GM18873 (cell line): ENCODE data around the gene RXRB.

Experiments used
- ATAC-seq: cut with Tn5 transposase; IDR thresholded peaks from one replicate; pipeline ENCODE4 v1.9.1; 2021; ENCODE audit warnings: mild to moderate bottlenecking, moderate library complexity, moderate number of reproducible peaks; ENCODE audit not compliant: unreplicated experiment, low FRiP score

RXRB gene

GRCh38 chr6:33212857-33213165, 12.3 kb upstream of the RXRB start:
- no peak for ATAC-seq

- no peak for ATAC-seq
Observed at GRCh38 chr6:33211666-33212422, 11.4 kb upstream of the RXRB start.

- ATAC-seq, result no peak
Observed at GRCh38 chr6:33211136-33211535, 10.7 kb upstream of the RXRB start.

- no peak for ATAC-seq
Observed at GRCh38 chr6:33209856-33210255, 9.4 kb upstream of the RXRB start.

GRCh38 chr6:33208091-33208967, 7.9 kb upstream of the RXRB start, which contains the start of gene RING1:
Gene RING1, plus strand, starts transcription at chr6:33208500. Its CDS starts 323 bp downstream, at chr6:33208823.
- ATAC-seq, result no peak

- ATAC-seq, result no peak
Observed at GRCh38 chr6:33207552-33208090, 7.2 kb upstream of the RXRB start.

GRCh38 chr6:33206864-33207551, 6.5 kb upstream of the RXRB start:
- no peak for ATAC-seq

GRCh38 chr6:33206027-33206863, 5.8 kb upstream of the RXRB start:
- no peak for ATAC-seq

GRCh38 chr6:33205191-33206026, 4.9 kb upstream of the RXRB start:
- no peak for ATAC-seq

GRCh38 chr6:33204415-33205190, 4.1 kb upstream of the RXRB start, which contains the start of gene HSD17B8:
Gene HSD17B8, plus strand, starts transcription at chr6:33204655. Its CDS starts 14 bp downstream, at chr6:33204669.
- ATAC-seq, result peak; percentile 33

- ATAC-seq, result no peak
Observed at GRCh38 chr6:33204165-33204414, 3.6 kb upstream of the RXRB start.

GRCh38 chr6:33203443-33204164, 3.1 kb upstream of the RXRB start:
- no peak for ATAC-seq

- ATAC-seq, result no peak
Observed at GRCh38 chr6:33202799-33203198, 2.3 kb upstream of the RXRB start.

GRCh38 chr6:33201935-33202334, 1.5 kb upstream of the RXRB start:
- ATAC-seq, result no peak

- no peak for ATAC-seq
Observed at GRCh38 chr6:33201147-33201545, 681 bp upstream of the RXRB start.

- peak; percentile 19 for ATAC-seq
Observed at GRCh38 chr6:33199687-33200218, 712 bp downstream of the RXRB start.

- no peak for ATAC-seq
Observed at GRCh38 chr6:33198853-33199436, 1.5 kb downstream of the RXRB start.
